H1 (cell line): ENCODE results near the gene SIGLEC10. TPM values are rescaled to one million over a fixed set of nuclear protein-coding genes. Genes with fewer than 3 reads are reported as not detected.

Experiments
- ASH2L ChIP-seq: fragments of 200-600, 300-600 bp; sonication (generic); IDR thresholded peaks from one replicate; pipeline ENCODE4 v1.7.1; 2017; ENCODE audit warnings: low read length
- ATF2 ChIP-seq: IDR thresholded peaks from 2 replicates; pipeline ENCODE4 v1.6.1; 2012; ENCODE audit warnings: low read length, inconsistent platforms
- CHD1 ChIP-seq: IDR thresholded peaks from 2 replicates; pipeline ENCODE4 v1.6.1; 2012; ENCODE audit warnings: low read depth, low read length, improper control_type of control experiment
- CTCF ChIP-seq, 3 experiments: IDR thresholded peaks; 1 replicate in 2 of 3; 2 replicates in 1 of 3; pipeline versions ENCODE4 v1.5.1 to v1.6.1; 2011; ENCODE audit warnings: low read length in 3 of 3, mild to moderate bottlenecking in 3 of 3, inconsistent platforms in 2 of 3, low read depth in 1 of 3, moderate library complexity in 1 of 3; ENCODE audit not compliant: insufficient read depth in 1 of 3; ENCODE audit errors: control extremely low read depth in 1 of 3
- GABPA ChIP-seq: IDR thresholded peaks from 2 replicates; pipeline ENCODE4 v1.6.1; 2011; ENCODE audit warnings: mild to moderate bottlenecking, low read length, moderate library complexity, borderline replicate concordance; ENCODE audit not compliant: insufficient read depth
- JUN ChIP-seq: IDR thresholded peaks from 2 replicates; pipeline ENCODE4 v1.6.1; 2011; ENCODE audit warnings: low read depth, mild to moderate bottlenecking, improper control_type of control experiment, low read length
- PHF8 ChIP-seq: fragments of 200-600 bp; sonication (generic); conservative IDR thresholded peaks from 2 replicates; pipeline ENCODE4 v1.7.1; 2012; ENCODE audit warnings: low read depth, mild to moderate bottlenecking, inconsistent platforms, low read length, moderate library complexity
- SAP30 ChIP-seq: fragments of 300-600 bp; sonication (generic); IDR thresholded peaks from 2 replicates; pipeline ENCODE4 v1.7.1; 2012; ENCODE audit warnings: low read length, moderate library complexity, mild to moderate bottlenecking, inconsistent platforms; ENCODE audit not compliant: insufficient read depth, insufficient replicate concordance
- SP1 ChIP-seq: IDR thresholded peaks from 2 replicates; pipeline ENCODE4 v1.6.1; 2011; ENCODE audit warnings: low read depth, low read length
- SRF ChIP-seq: IDR thresholded peaks from 2 replicates; pipeline ENCODE4 v1.6.1; 2011; ENCODE audit warnings: mild to moderate bottlenecking, low read depth, low read length, moderate library complexity
- TAF1 ChIP-seq: IDR thresholded peaks from 2 replicates; pipeline ENCODE4 v1.6.1; 2011; ENCODE audit warnings: mild to moderate bottlenecking, low read depth, low read length
- TBP ChIP-seq: IDR thresholded peaks from 2 replicates; pipeline ENCODE4 v1.6.1; 2011; ENCODE audit warnings: low read depth, low read length, improper control_type of control experiment
- polyA plus RNA-seq, 7 experiments: library from polyadenylated mRNA; depleted of rRNA in 3 of 7; stranded (reverse) in 5 of 7; unstranded in 2 of 7; fragments of >200 nt in 5 of 7; fragments of 200-250 nt in 2 of 7; gene quantifications; 1 replicate in 5 of 7; 2 replicates in 1 of 7; 4 replicates in 1 of 7; pipeline versions ENCODE4 v1.2.1 to v1.2.3, GENCODE V29; 2011 to 2013; ENCODE audit warnings: missing spikeins in 2 of 7, mixed read lengths in 2 of 7
- total RNA-seq: library from RNA; stranded (reverse); fragmentation: NEBNext Ultra II Directional; extraction: Animal tissue kit (Norgen Biotek cat#: 25700); gene quantifications from 2 replicates; pipeline ENCODE4 v1.2.1, GENCODE V29; 2021

The SIGLEC10 gene
- total and polyA plus RNA-seq, 2 of the 8 experiments (the other 6 are each of a cell fraction or from before 2014, with no cell fraction given) = 0.06 TPM; not detected in 1

GRCh38 chr19:51367565-51368365, 49.7 kb downstream of the SIGLEC10 start (continued):
- peak; percentile 65 for TF ChIP-seq PHF8
- peak; percentile 64 for TF ChIP-seq ASH2L
- no peak for TF ChIP-seq ATF2
- TF ChIP-seq SAP30 = no peak
- peak; percentile 54; the same call in 1 of the 2 replicates for TF ChIP-seq TBP
- no peak for TF ChIP-seq CTCF (IDR thresholded peaks at IDR 0.05; ENCODE audit: control extremely low read depth in 1 of 3, insufficient read depth in 1 of 3, low read depth in 1 of 3, low read length in 3 of 3)
- no peak for TF ChIP-seq SRF
- peak; percentile 78 for TF ChIP-seq SP1
- no peak for TF ChIP-seq CHD1
- TF ChIP-seq TAF1 = 0 out of 2 replicates have a peak, but pooled peaks have one; percentile 9
- TF ChIP-seq GABPA = no peak
- TF ChIP-seq JUN = no peak
